GM12873 (cell line): ENCODE data around the gene ALS2.

ENCODE experiments used
- TF ChIP-seq, protein P1 (sequence below): IDR thresholded peaks from 2 replicates; pipeline ENCODE4 v1.5.1; 2012; ENCODE audit warnings: low read depth, mild to moderate bottlenecking, moderate library complexity, low read length, control low read depth; ENCODE audit not compliant: insufficient read depth; ENCODE audit errors: missing control alignments

The ALS2 gene

DNA sequence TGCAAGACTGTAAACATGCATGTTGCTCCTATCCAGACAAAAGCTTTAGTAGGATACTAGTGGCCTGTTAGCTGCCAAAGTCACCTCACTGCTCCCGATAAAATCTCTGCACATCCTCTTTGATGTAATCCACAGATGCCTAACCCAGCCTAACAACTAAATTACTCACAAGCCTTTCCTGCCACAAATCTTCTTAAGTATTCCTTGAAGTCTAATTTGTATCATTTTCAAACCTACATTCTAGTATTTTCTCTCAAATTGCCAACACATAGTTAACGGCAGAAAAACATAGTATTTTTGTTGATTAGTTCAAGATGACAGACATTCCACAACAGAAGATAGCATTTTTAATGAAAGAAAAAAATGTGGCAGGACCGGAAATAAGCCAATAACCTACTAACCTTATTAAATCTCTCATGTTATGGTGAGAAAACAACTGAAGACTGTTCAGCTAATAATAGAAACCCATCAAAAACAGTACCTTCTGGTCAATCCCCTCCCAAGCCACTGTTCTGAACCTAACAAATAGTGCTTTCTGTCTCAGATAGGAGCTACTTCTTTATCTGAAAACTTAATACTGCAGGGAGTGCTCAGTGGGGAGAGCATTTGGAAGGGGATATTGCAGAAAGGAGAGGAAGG, 82.0 kb downstream of the ALS2 start, which contains the start of gene MPP4:
TSS of gene MPP4 (minus strand) at position 57 of the 639 bp plus-strand sequence. CDS start 4,690 bp downstream, outside the sequence.
- TF ChIP-seq, protein P1, sequence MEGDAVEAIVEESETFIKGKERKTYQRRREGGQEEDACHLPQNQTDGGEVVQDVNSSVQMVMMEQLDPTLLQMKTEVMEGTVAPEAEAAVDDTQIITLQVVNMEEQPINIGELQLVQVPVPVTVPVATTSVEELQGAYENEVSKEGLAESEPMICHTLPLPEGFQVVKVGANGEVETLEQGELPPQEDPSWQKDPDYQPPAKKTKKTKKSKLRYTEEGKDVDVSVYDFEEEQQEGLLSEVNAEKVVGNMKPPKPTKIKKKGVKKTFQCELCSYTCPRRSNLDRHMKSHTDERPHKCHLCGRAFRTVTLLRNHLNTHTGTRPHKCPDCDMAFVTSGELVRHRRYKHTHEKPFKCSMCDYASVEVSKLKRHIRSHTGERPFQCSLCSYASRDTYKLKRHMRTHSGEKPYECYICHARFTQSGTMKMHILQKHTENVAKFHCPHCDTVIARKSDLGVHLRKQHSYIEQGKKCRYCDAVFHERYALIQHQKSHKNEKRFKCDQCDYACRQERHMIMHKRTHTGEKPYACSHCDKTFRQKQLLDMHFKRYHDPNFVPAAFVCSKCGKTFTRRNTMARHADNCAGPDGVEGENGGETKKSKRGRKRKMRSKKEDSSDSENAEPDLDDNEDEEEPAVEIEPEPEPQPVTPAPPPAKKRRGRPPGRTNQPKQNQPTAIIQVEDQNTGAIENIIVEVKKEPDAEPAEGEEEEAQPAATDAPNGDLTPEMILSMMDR = no peak

DNA sequence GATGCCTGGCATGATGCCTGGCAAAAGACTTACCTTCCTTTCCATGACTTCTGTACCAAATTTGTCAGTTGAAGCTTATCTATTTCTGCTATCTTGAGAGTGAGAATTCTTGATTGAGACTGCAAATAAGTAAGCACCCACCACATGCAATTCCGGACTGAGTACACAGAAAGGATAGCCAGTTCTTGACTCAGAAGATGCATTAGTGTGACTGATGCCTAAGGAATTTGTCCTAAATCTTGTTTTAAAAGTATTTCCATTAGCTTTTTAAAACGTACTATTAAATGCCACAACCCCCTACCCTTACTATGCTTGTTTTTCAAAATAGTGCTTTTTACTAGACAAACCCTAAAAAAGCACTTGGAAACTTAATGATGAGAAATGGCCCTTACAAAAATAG, 82.8 kb downstream of the ALS2 start:
- TF ChIP-seq, protein P1 = no peak

DNA sequence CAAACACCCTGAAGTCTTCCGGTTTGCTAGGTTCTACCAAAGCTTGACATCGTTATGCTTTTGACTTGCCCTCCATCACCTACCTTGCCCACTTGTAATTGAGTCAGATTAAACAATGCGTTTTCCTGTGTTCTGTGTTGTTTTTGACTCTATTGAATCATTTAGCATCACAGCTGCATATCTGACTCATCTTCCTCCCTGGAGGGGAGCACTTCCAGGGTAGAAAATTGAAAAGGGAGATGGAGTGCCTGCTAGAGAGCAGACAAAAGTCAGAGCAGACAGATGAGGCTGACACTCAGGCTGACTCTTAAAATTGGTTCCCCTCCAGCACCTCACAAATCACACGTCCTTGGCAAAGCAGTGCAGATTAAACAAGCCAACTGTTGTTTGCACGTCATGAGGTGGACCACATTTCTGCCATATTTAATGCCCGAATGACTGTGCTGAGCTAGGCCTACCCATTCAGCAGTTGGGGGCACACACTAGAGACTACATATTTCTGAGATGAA, 84.5 kb downstream of the ALS2 start:
- TF ChIP-seq, protein P1 = no peak

DNA sequence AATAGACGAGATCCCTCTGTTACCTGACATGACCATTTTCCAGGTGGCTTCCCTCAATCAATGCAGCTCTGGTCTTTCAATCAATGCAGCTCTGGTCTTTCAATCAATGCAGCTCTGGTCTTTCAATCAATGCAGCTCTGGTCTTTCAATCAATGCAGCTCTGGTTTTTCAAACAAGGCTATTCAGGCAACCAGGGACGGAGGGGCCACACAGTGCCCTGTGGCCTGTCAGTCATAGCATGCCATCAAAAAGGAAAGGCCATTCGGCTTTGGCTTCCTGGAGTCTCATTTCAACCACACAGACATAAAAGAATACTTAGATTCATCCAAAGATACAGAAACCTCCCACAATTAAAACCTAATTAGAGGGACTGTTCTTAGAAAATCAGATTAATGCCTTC, 95.6 kb downstream of the ALS2 start:
- TF ChIP-seq, protein P1 = no peak

DNA sequence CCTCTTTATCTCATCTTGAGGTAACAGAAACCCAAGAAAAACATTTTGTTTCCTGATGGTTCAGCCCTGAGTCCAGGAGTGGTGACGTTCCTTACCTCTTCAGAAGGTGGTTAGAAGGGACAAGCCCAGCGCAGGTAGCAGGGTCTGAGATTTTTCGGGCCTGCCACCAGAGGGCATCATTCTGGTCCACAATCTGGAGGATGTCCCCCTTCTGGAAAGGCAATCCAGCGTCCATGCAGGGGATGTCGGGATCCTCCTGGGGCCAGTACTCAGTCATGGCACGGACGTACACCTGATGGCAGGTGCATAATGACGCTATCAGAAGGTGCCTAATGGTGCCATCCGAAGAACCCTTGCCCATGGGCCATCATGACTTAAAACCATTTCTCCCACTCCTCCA, 100.0 kb downstream of the ALS2 start:
- TF ChIP-seq, protein P1 = peak; percentile 74

DNA sequence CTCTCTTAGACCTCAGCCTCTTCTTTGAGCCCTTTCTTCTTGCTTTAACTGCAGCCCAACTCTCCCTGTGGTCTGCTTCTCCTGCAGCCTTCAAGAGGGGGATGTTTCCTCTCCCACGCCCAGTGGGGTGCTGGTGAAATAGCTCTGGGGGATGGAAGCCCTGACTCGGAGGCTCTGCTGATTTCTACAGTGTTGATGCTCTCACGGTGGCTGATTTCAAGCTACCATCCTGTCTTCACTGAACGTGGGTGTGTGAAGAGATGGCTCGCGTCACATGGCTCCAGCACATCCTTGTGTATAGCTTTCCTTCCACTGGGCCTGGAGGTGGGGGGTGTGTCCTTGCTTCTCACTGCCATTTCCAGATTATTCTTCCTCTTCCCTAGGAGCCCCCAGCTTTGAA, 102.3 kb downstream of the ALS2 start:
- TF ChIP-seq, protein P1 = no peak

DNA sequence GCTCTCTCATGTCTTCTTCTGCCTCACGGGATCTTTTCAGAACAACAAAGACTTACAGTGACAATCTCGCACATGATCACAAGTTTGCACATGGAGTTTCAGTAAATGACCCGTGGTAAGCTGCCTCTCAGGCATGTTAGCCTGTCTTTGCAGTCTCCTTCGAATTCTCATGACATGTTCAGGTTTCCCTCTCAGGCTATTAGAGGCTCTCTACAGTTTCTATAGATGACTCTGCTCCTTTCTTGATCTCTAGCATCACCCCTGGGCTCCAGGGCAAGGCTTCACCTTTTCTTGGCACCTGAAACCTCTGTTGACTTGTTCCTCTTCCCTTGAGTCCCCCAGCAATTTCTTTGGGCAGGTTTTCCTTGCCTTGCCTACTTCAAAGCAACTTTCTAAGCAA, 105.3 kb downstream of the ALS2 start:
- TF ChIP-seq, protein P1 = no peak
